ENCODE results near the gene PI4KA.

Gene PI4KA

GRCh38 chr22:20659258-20659657, 199.4 kb downstream of the PI4KA start:
- H3K27ac ChIP-seq, result no peak overlapping the region
- no peak for TF ChIP-seq ZFX (IDR thresholded peaks at IDR 0.05)
- no peak for TF ChIP-seq CTCF (conservative IDR thresholded peaks at IDR 0.05)

- TF ChIP-seq ZFX (IDR thresholded peaks at IDR 0.05) (no peak), CTCF (conservative IDR thresholded peaks at IDR 0.05) (no peak)
- H3K27ac ChIP-seq, result no peak overlapping the region
These were observed 200.0 kb downstream of the PI4KA start for GRCh38 chr22:20658433-20659222.

GRCh38 chr22:20657963-20658362, 200.6 kb downstream of the PI4KA start:
- H3K27ac ChIP-seq, result no peak overlapping the region
- no peak for TF ChIP-seq ZFX (IDR thresholded peaks at IDR 0.05)
- no peak for TF ChIP-seq CTCF (conservative IDR thresholded peaks at IDR 0.05)

All from C4-2B (cell line).